GM20431 (cell line): ENCODE measurements around the gene HBM.
"Not testable (repeated sequence)": the region's sequence is repeated elsewhere in the genome, so short reads cannot be mapped to it uniquely, and the experiment has no call there.

ENCODE experiments used
- in situ Hi-C: fragments of 300-500 bp; cut with MseI, MboI; formaldehyde crosslinking; loops from one replicate; pipeline ENCODE4 v1.15.0; 2020; ENCODE audit warnings: low sequenced_read_pairs; ENCODE audit not compliant: unreplicated experiment

HBM gene

GRCh38 chr16:180101-180675 lies 14.4 kb downstream of the HBM start, which contains the start of gene HBQ1:
HBQ1 (plus strand) TSS chr16:180459; CDS start chr16:180487, 28 bp downstream.
- in situ Hi-C loops, result loop anchor here (5.0 kb wide), 1 partner anchor 63 kb away; no protein-coding TSS in a partner anchor

DNA sequence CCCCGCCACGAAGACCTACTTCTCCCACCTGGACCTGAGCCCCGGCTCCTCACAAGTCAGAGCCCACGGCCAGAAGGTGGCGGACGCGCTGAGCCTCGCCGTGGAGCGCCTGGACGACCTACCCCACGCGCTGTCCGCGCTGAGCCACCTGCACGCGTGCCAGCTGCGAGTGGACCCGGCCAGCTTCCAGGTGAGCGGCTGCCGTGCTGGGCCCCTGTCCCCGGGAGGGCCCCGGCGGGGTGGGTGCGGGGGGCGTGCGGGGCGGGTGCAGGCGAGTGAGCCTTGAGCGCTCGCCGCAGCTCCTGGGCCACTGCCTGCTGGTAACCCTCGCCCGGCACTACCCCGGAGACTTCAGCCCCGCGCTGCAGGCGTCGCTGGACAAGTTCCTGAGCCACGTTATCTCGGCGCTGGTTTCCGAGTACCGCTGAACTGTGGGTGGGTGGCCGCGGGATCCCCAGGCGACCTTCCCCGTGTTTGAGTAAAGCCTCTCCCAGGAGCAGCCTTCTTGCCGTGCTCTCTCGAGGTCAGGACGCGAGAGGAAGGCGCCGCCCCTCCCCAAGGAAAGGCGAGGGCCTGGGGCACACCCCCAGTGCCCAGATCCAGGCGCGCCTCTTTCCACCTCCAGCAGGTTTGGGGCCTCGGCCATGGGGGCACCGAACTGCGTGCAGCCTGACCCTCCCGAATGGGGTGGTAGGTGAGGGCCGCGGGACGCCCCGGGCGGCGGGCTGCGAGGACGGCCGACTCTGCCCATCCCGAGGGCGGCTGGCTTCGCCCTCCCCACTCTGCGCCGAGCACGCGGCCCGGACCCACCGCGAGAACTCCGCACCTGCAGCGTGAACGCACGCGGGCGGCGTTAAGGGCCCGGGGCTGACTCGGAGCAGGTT lies 15.1 kb downstream of the HBM start:
- in situ Hi-C loops, result loop anchor here (5.0 kb wide), 1 partner anchor 64 kb away; no protein-coding TSS in a partner anchor

DNA sequence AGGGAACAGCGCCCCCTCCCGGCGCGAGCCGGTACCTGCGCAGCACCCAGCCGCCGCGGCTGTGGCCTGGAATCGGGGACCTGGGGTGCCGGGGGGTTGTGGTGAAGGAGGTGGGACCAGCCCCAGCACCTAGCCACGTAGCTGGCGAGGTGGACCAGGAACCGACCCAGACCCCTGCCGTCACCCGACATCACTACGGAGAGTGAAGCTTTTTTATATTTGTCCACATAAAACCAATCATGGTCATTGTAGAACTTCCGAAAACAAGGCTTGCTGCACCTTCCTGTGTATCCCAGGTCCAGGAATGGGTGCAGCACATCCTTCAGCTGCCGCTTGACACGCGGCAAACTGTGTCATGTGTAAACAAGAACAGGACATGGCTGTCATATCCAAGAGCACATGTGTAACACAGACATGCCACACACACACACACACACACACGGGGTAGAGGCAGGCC lies 15.8 kb downstream of the HBM start:
- in situ Hi-C loops, result loop anchor here (5.0 kb wide), 1 partner anchor 64 kb away; no protein-coding TSS in a partner anchor

DNA sequence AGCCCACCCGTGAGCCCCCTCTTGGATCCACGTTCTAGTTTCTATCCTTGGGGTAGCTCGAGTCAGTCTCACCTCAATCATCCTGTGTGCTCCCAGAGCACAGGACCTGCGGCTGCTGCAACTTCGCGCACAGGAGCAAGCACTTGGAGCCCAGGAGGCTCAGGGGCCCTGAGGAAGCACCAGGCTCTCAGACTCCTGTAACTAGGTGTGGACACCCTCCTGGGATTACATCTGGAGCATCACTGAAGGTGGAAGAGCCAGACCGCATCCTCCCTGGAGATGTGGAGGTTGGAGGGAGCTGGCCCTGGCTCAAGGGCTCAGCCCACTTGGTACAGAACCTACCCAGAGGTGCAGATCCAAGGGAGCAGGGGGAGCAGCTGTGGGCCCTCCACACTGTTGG lies 17.2 kb downstream of the HBM start:
- in situ Hi-C loops, result loop anchor here (5.0 kb wide), 1 partner anchor 66 kb away; no protein-coding TSS in a partner anchor

GRCh38 chr16:185213-185612 lies 19.4 kb downstream of the HBM start:
- in situ Hi-C loops, result no loop called here

- in situ Hi-C loops, result no loop called here
Observed at GRCh38 chr16:185691-186090, 19.9 kb downstream of the HBM start.

DNA sequence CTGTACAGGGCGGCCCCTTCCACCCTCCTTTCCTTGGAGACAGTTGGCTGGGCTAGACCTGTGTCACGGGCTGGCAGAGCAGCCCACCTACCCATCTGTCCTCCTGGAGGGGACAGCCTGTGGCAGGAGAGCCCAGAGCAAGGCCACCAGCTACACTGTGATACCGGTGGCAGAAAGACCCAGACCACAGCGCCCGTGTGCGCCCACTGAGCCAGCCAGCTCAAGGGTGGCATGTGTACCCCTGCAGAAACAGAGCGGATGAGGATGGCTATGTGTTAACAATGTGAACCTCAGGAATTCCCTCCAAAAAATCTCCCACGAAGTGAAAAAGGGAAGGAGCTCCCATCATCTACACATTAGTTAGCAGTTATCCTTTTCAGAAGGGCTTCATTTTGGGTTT lies 21.6 kb downstream of the HBM start:
- in situ Hi-C loops, result no loop called here

- in situ Hi-C loops, result no loop called here
Observed at GRCh38 chr16:188674-189073, 22.9 kb downstream of the HBM start.

GRCh38 chr16:189604-190186 lies 23.9 kb downstream of the HBM start:
- in situ Hi-C loops, result no loop called here

GRCh38 chr16:191831-192230 lies 26.1 kb downstream of the HBM start:
- in situ Hi-C loops, result no loop called here

DNA sequence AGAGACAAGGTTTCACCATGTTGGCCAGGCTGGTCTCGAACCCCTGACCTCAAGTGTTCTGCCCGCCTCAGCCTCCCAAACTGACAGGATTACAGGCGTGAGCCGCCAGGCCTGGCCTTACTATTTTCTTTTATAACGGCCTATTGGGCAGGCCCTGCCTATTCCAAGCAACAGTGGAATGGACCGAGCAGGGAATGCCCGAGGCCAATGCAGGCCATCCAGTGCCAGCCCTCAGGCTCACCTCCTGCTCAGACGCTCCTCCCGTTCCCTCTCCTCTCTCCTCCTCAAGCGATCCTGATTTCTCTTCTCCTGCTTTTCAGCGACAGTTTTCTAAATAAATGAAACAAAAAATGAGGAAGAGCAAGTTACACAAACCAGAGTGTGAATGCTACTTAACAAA lies 26.9 kb downstream of the HBM start:
- in situ Hi-C loops, result no loop called here

GRCh38 chr16:193441-193840 lies 27.7 kb downstream of the HBM start:
- in situ Hi-C loops, result no loop called here

DNA sequence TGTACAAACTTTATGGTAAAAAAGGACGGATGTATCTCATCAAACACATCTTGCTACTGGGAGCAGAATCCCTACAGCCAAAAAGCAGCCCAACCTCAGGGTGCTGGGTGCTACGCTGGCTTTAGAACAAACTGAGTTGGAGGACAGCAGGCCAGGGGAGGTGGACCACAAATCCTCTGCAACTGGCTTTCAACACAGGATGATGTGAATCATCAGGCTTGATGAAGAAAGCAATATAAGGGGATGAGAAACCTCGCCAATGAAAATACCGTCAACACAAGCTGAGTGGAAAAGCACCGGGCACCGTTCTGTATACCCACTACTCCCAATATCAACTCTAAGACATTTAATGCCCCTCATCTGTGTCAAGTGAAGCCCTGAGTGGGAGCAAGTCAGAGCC lies 28.7 kb downstream of the HBM start:
- in situ Hi-C loops, result no loop called here

- in situ Hi-C loops, result no loop called here
Observed at GRCh38 chr16:200388-200787, 34.6 kb downstream of the HBM start.

DNA sequence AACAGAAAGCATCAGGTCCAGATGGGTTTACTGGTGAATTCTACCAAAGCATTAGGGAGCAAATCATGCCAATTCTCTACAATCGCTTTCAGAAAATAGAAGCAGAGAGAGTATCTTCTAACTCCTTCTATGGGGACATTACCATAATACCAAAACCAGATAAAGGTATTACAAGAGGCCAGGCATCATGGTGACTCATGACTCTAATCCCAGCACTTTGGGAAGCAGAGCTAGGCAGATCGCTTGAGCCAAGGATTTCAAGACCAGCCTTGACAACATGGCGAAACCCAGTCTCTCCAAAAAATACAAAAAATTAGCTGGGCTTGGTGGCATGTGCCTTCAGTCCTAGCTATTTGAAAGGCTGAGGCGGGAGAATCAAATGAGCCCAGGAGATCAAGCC lies 37.5 kb downstream of the HBM start:
- in situ Hi-C loops, result no loop called here

DNA sequence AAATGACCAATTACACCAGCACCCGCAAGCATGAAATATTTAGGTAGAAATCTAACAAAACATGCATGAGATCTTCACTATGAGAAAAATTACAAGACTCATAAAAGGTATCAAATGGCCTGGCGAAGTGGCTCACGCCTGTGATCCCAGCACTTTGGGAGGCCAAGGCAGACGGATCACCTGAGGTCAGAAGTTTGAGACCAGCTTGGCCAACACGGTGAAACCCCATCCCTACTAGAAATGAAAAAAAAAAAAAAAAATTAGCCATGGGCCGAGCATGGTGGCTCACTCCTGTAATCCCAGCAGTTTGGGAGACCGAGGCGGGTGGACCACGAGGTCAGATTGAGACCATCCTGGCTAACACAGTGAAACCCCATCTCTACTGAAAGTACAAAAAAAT lies 38.3 kb downstream of the HBM start:
- in situ Hi-C loops, result not testable (repeated sequence)

DNA sequence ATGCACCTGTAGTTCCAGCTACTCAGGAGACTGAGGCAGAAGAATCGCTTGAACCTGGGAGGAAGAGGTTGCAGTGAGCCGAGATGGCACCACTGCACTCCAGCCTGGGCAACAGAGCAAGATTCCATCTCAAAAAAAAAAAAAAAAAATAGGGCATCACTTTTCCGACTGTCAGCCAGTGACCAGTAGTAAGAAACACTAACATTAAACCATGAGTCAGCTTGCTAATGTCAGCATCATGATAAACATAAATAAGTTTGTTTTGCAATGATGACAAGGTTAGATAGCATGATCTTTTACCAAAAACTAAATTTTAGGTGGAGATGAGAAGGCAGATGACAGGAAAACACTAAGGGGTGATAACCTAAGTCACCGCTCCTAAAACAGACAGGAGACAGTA lies 43.6 kb downstream of the HBM start:
- in situ Hi-C loops, result not testable (repeated sequence)

DNA sequence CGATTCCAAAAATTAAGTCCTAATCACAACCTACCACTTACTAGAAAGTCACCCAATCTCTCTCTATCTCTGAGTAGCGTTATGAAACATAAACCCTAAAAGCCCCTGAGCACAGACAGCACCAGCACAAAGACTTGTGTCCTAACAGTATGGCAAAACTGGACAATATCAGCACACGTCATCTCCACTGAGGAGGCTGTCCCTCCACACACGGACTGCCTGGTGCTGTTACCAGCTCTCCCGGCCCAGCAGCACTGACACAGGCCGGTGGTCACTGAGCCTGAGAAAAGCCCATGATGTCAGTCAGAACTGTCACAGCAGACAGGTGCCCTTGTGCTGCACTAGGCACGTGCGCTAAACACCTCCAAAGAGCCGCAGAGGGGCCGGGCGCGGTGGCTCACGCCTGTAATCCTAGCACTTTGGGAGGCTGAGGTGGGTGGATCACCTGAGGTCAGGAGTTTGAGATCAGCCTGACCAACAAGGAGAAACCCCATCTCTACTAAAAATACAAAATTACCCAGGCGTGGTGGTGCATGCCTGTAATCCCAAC lies 45.9 kb downstream of the HBM start:
- in situ Hi-C loops, result not testable (repeated sequence)

GRCh38 chr16:212999-213398 lies 47.2 kb downstream of the HBM start:
- in situ Hi-C loops, result no loop called here
